ENCODE data around the gene TEX13D. TPM values are rescaled to one million over a fixed set of nuclear protein-coding genes. Genes with fewer than 3 reads are reported as not detected.

Gene TEX13D
- total and polyA plus RNA-seq, 9 of the 15 experiments (the other 6 are each of a cell fraction or from before 2014, with no cell fraction given) = 0.06 TPM; not detected in 8

- DNase-seq (ENCODE audit: extremely low read depth in 1 of 4, low spot score in 3 of 4) = no peak
- peaks cover 0 to 3% of the 10 kb centered on the region in 2 experiments; a peak in 2 of 5 replicates for H3K4me1 ChIP-seq (replicated peaks in 1 of 2; ENCODE audit: control insufficient read depth in 2 of 2, insufficient read depth in 2 of 2, low read length in 2 of 2)
- POLR2A ChIA-PET = interaction anchor here (1.1 kb wide), 2 partner anchors 11 to 20 kb away, joined by 4 read pairs; no protein-coding TSS in a partner anchor
- no peak for TF ChIP-seq ZNF695 (CRISPR knock-in tag; IDR thresholded peaks at IDR 0.05)
- no peak for TF ChIP-seq HNRNPH1 (optimal IDR thresholded peaks at IDR 0.05; ENCODE audit: low read depth, low read length)
- TF ChIP-seq MITF (IDR thresholded peaks at IDR 0.05) = no peak
- TF ChIP-seq DDX20 (tag; IDR thresholded peaks at IDR 0.05; ENCODE audit: low read depth) = no peak
- TF ChIP-seq FOS (IDR thresholded peaks at IDR 0.05; ENCODE audit: extremely low read depth, insufficient read length) = no peak
- no peak for TF ChIP-seq SRSF1 (IDR thresholded peaks at IDR 0.05; ENCODE audit: low read depth, low read length)
- TF ChIP-seq OTX1 (CRISPR knock-in tag; IDR thresholded peaks at IDR 0.05) = no peak
- no peak for TF ChIP-seq ELF1 (tag; IDR thresholded peaks at IDR 0.05)
- TF ChIP-seq CREM (IDR thresholded peaks at IDR 0.05; ENCODE audit: low read depth) = no peak
- TF ChIP-seq THAP7 (CRISPR knock-in tag; IDR thresholded peaks at IDR 0.05) = no peak
- no peak for TF ChIP-seq CREB5 (CRISPR knock-in tag; IDR thresholded peaks at IDR 0.05)
- no peak for TF ChIP-seq ZNF609 (CRISPR knock-in tag; IDR thresholded peaks at IDR 0.05; ENCODE audit: borderline replicate concordance)
- TF ChIP-seq RBM22 (IDR thresholded peaks at IDR 0.05; ENCODE audit: low read depth, low read length, poor library complexity, severe bottlenecking) = no peak
- no peak for TF ChIP-seq SIN3A (IDR thresholded peaks at IDR 0.05; ENCODE audit: borderline replicate concordance in 2 of 2, control insufficient read depth in 1 of 2, low read depth in 2 of 2, low read length in 2 of 2)
- H3K36me3 ChIP-seq (ENCODE audit: control insufficient read depth, insufficient read depth, low read length) = no peaks in the 10 kb centered on the region
- H3K27me3 ChIP-seq (ENCODE audit: control insufficient read depth in 2 of 2, insufficient read depth in 2 of 2, low read length in 2 of 2) = no peaks in the 10 kb centered on the region
- intact Hi-C loops (cut with micrococcal nuclease) = no loop called here
- no peak for FAIRE-seq
- H3K9me3 ChIP-seq (replicated peaks; ENCODE audit: control insufficient read depth, insufficient read depth, low read depth, low read length) = no peaks in the 10 kb centered on the region
- CTCF ChIA-PET (ENCODE audit: low intra/inter-chr PET ratio) = no interaction called here
- no peak overlapping the region for H3K9ac ChIP-seq (ENCODE audit: insufficient read depth in 1 of 2, low read depth in 2 of 2, low read length in 2 of 2)
- H4K20me1 ChIP-seq (replicated peaks; ENCODE audit: control insufficient read depth, insufficient read depth, low read length) = no peaks in the 10 kb centered on the region
- WGBS (ENCODE audit: insufficient coverage, low coverage, missing lambda C conversion rate) = 0% methylated on average over 1 of the region's 1 CpG
- no TSS peak for BruUV-seq (replicated peaks)
- H2AFZ ChIP-seq (ENCODE audit: low read depth, low read length) = no peak overlapping the region
- no peak for ATAC-seq
- H3K27ac ChIP-seq (ENCODE audit: extremely low read depth, low read depth, low read length) = no peak overlapping the region
- no peaks in the 10 kb centered on the region for H3K9me1 ChIP-seq (ENCODE audit: control insufficient read depth, insufficient read depth, low read length)
- no peak overlapping the region for H3K4me3 ChIP-seq
- H3K79me2 ChIP-seq (ENCODE audit: control insufficient read depth, insufficient read depth, low read length) = no peaks in the 10 kb centered on the region
- in situ Hi-C loops (cut with MboI) = no loop called here
- no peak overlapping the region for H3K4me2 ChIP-seq (ENCODE audit: insufficient read depth, low read length)
These were observed 30.3 kb downstream of the TEX13D start for GRCh38 chrX:124362761-124363160.

Measured in K562 (cell line).